CD4-positive, alpha-beta memory T cell (primary cell): ENCODE results near the gene EYA2. TPM values are rescaled to one million over a fixed set of nuclear protein-coding genes. Genes with fewer than 3 reads are reported as not detected.
"Not testable (repeated sequence)": the region's sequence is repeated elsewhere in the genome, so short reads cannot be mapped to it uniquely, and the experiment has no call there.

Experiments
- CTCF ChIA-PET: fragments of 350-600 bp; sonication (Branson Sonifier 250); formaldehyde crosslinking; loops from one replicate; lab custom pipeline; 2021; ENCODE audit warnings: inconsistent platforms; ENCODE audit not compliant: partially characterized antibody; lab: Charles Lee
- POLR2A ChIA-PET: fragments of 350-600 bp; sonication (Branson Sonifier 250); formaldehyde crosslinking; loops from one replicate; lab custom pipeline; 2021; ENCODE audit not compliant: partially characterized antibody; lab: Charles Lee
- DNase-seq, 5 donors: peaks; one replicate each; pipeline versions ENCODE4 v3.0.0 to v3.0.0-alpha.2; 2020 to 2022; ENCODE audit warnings: mixed read lengths in 1 of 5
- H3K27ac ChIP-seq: one replicate; pipeline ENCODE4 v1.7.0; 2013; ENCODE audit warnings: low read depth, low read length
- H3K27me3 ChIP-seq: 2 replicates; pipeline ENCODE4 v1.7.0; 2013; ENCODE audit warnings: mild to moderate bottlenecking, low read length, moderate library complexity; ENCODE audit not compliant: insufficient read depth
- H3K36me3 ChIP-seq: 2 replicates; pipeline ENCODE4 v1.7.0; 2013; ENCODE audit warnings: mild to moderate bottlenecking, low read length, moderate library complexity; ENCODE audit not compliant: insufficient read depth
- H3K4me1 ChIP-seq: 2 replicates; pipeline ENCODE4 v1.7.0; 2013; ENCODE audit warnings: mild to moderate bottlenecking, low read length, moderate library complexity; ENCODE audit not compliant: insufficient read depth
- H3K4me3 ChIP-seq, 2 donors: one replicate each; pipeline ENCODE4 v1.7.0; 2013; ENCODE audit warnings: low read length in 2 of 2, mild to moderate bottlenecking in 1 of 2
- H3K9me3 ChIP-seq, 2 donors: one replicate each; pipeline ENCODE4 v1.7.0; 2013; ENCODE audit warnings: low read length in 2 of 2, control low read depth in 1 of 2; ENCODE audit not compliant: control insufficient read depth in 1 of 2
- H3K27ac Mint-ChIP-seq, 7 donors: one replicate each; pipeline ENCODE4 v1.8.0; 2020 to 2021; ENCODE audit warnings: mixed read lengths in 7 of 7, mild to moderate bottlenecking in 6 of 7, inconsistent platforms in 3 of 7, moderate library complexity in 3 of 7
- H3K27me3 Mint-ChIP-seq, 2 donors: one replicate each; pipeline ENCODE4 v1.8.0; 2020 to 2021; ENCODE audit warnings: mixed read lengths in 2 of 2
- H3K36me3 Mint-ChIP-seq, 2 donors: one replicate each; pipeline ENCODE4 v1.8.0; 2020 to 2021; ENCODE audit warnings: mixed read lengths in 2 of 2, inconsistent platforms in 1 of 2, mild to moderate bottlenecking in 1 of 2
- H3K4me1 Mint-ChIP-seq, 4 donors: one replicate each; pipeline ENCODE4 v1.8.0; 2020 to 2021; ENCODE audit warnings: mixed read lengths in 4 of 4, mild to moderate bottlenecking in 1 of 4
- H3K4me3 Mint-ChIP-seq, 8 donors: one replicate each; pipeline ENCODE4 v1.8.0; 2020 to 2021; ENCODE audit warnings: mixed read lengths in 8 of 8, mild to moderate bottlenecking in 7 of 8, moderate library complexity in 6 of 8, inconsistent platforms in 3 of 8
- H3K9me3 Mint-ChIP-seq, 8 donors: one replicate each; pipeline ENCODE4 v1.8.0; 2020 to 2021; ENCODE audit warnings: mixed read lengths in 8 of 8, mild to moderate bottlenecking in 5 of 8, inconsistent platforms in 3 of 8, moderate library complexity in 1 of 8
- intact Hi-C: fragments of 100-400 bp; cut with micrococcal nuclease; formaldehyde crosslinking; loops from one replicate; pipeline ENCODE4 v1.15.1; 2023
- polyA plus RNA-seq, 2 donors: library from polyadenylated mRNA; unstranded; fragments of 300-500 nt; fragmentation: Illumina TruSeq; gene quantifications; one replicate each; pipeline ENCODE4 v1.2.3, GENCODE V29; 2021
- total RNA-seq, 2 experiments: library from RNA; stranded (reverse); gene quantifications; one replicate each; pipeline ENCODE4 v1.2.3, GENCODE V29; 2021

EYA2 gene
- total and polyA plus RNA-seq, 4 experiments from 2014 or later, result not detected

- H3K9me3 Mint-ChIP-seq, result peaks cover 0 to 3% (median 0%) of the 10 kb centered on the region in 8 donors
- CTCF ChIA-PET, result no interaction called here
- no peaks in the 10 kb centered on the region for H3K36me3 Mint-ChIP-seq
- no peak for DNase-seq
- Histone ChIP-seq H3K36me3 (no peaks in the 10 kb centered on the region), H3K9me3 (no peaks in the 10 kb centered on the region), H3K4me1 (no peaks in the 10 kb centered on the region), H3K4me3 (no peak overlapping the region), H3K27ac (no peak overlapping the region), H3K27me3 (peaks cover 4% of the 10 kb centered on the region)
- no peak overlapping the region for H3K4me3 Mint-ChIP-seq
- intact Hi-C loops, result no loop called here
- H3K27ac Mint-ChIP-seq, result no peak overlapping the region
- POLR2A ChIA-PET, result no interaction called here
- peaks cover 6 to 24% of the 10 kb centered on the region in 2 donors for H3K27me3 Mint-ChIP-seq
- peaks cover 0 to 2% (median 0%) of the 10 kb centered on the region in 4 donors for H3K4me1 Mint-ChIP-seq
These were observed 279.1 kb downstream of the EYA2 start for GRCh38 chr20:47173596-47174216.

- ChIA-PET CTCF (no interaction called here), POLR2A (no interaction called here)
- intact Hi-C loops, result no loop called here
- H3K27me3 ChIP-seq, result peaks cover 4% of the 10 kb centered on the region
- H3K4me1 ChIP-seq, result no peaks in the 10 kb centered on the region
- H3K36me3 ChIP-seq, result no peaks in the 10 kb centered on the region
- no peak overlapping the region for H3K4me3 ChIP-seq
- no peak for DNase-seq
- H3K9me3 ChIP-seq, result no peaks in the 10 kb centered on the region
- Mint-ChIP-seq H3K9me3 (peaks cover 0 to 3% (median 0%) of the 10 kb centered on the region in 8 donors), H3K4me3 (no peak overlapping the region), H3K36me3 (no peaks in the 10 kb centered on the region), H3K27ac (no peak overlapping the region), H3K27me3 (peaks cover 1 to 17% of the 10 kb centered on the region in 2 donors), H3K4me1 (peaks cover 0 to 2% (median 0%) of the 10 kb centered on the region in 4 donors)
- no peak overlapping the region for H3K27ac ChIP-seq
These were observed 280.0 kb downstream of the EYA2 start for GRCh38 chr20:47174456-47175243.

- no peak for DNase-seq
- H3K4me1 ChIP-seq, result no peaks in the 10 kb centered on the region
- H3K4me3 ChIP-seq, result no peak overlapping the region
- CTCF ChIA-PET, result interaction anchor here (0.6 to 1.7 kb wide), 3 partner anchors 9 to 209 kb away, joined by 3 to 4 read pairs (median 3); no protein-coding TSS in a partner anchor
- Mint-ChIP-seq H3K4me3 (no peak overlapping the region), H3K9me3 (peaks cover 0 to 3% (median 0%) of the 10 kb centered on the region in 8 donors), H3K36me3 (no peaks in the 10 kb centered on the region), H3K4me1 (peaks cover 0 to 2% (median 0%) of the 10 kb centered on the region in 4 donors), H3K27me3 (peaks cover 1 to 16% of the 10 kb centered on the region in 2 donors), H3K27ac (no peak overlapping the region)
- intact Hi-C loops, result no loop called here
- H3K27me3 ChIP-seq, result peaks cover 4% of the 10 kb centered on the region
- H3K36me3 ChIP-seq, result no peaks in the 10 kb centered on the region
- H3K9me3 ChIP-seq, result no peaks in the 10 kb centered on the region
- H3K27ac ChIP-seq, result no peak overlapping the region
- POLR2A ChIA-PET, result no interaction called here
These were observed 280.9 kb downstream of the EYA2 start for GRCh38 chr20:47175493-47175892.

GRCh38 chr20:47176217-47176616, 281.6 kb downstream of the EYA2 start:
- H3K4me1 ChIP-seq, DNase-seq, H3K27ac Mint-ChIP-seq, H3K27ac ChIP-seq, H3K9me3 ChIP-seq, POLR2A ChIA-PET, H3K27me3 ChIP-seq, H3K4me1 Mint-ChIP-seq, intact Hi-C loops, H3K36me3 Mint-ChIP-seq, H3K36me3 ChIP-seq, H3K9me3 Mint-ChIP-seq, H3K4me3 ChIP-seq, H3K4me3 Mint-ChIP-seq: not testable (repeated sequence)
- peaks cover 1 to 11% of the 10 kb centered on the region in 2 donors for H3K27me3 Mint-ChIP-seq
- CTCF ChIA-PET, result interaction anchor here (0.6 to 1.7 kb wide), 3 partner anchors 9 to 208 kb away, joined by 3 to 4 read pairs (median 3); no protein-coding TSS in a partner anchor

GRCh38 chr20:47178277-47178676, 283.6 kb downstream of the EYA2 start:
- Mint-ChIP-seq H3K4me1 (peaks cover 0 to 2% (median 0%) of the 10 kb centered on the region in 4 donors), H3K27ac (peak overlapping the region in 2 of 7 donors; percentile 10 to 37), H3K9me3 (peaks cover 0 to 3% (median 0%) of the 10 kb centered on the region in 8 donors), H3K36me3 (no peaks in the 10 kb centered on the region), H3K27me3 (peaks cover 1 to 7% of the 10 kb centered on the region in 2 donors), H3K4me3 (no peak overlapping the region)
- DNase-seq, result no peak
- Histone ChIP-seq H3K9me3 (no peaks in the 10 kb centered on the region), H3K36me3 (no peaks in the 10 kb centered on the region), H3K27ac (no peak overlapping the region), H3K4me1 (no peaks in the 10 kb centered on the region), H3K27me3 (peaks cover 4% of the 10 kb centered on the region), H3K4me3 (no peak overlapping the region)
- intact Hi-C loops, result no loop called here
- POLR2A ChIA-PET, result no interaction called here
- CTCF ChIA-PET, result no interaction called here

- Mint-ChIP-seq H3K4me3 (no peak overlapping the region), H3K4me1 (peaks cover 0 to 2% (median 0%) of the 10 kb centered on the region in 4 donors), H3K36me3 (no peaks in the 10 kb centered on the region), H3K27ac (no peak overlapping the region), H3K27me3 (peaks cover 3 to 7% of the 10 kb centered on the region in 2 donors), H3K9me3 (peaks cover 0 to 3% (median 0%) of the 10 kb centered on the region in 8 donors)
- H3K9me3 ChIP-seq, result no peaks in the 10 kb centered on the region
- CTCF ChIA-PET, result no interaction called here
- H3K4me3 ChIP-seq, result no peak overlapping the region
- intact Hi-C loops, result no loop called here
- no peak overlapping the region for H3K27ac ChIP-seq
- peaks cover 4% of the 10 kb centered on the region for H3K27me3 ChIP-seq
- no peaks in the 10 kb centered on the region for H3K4me1 ChIP-seq
- POLR2A ChIA-PET, result no interaction called here
- no peak for DNase-seq
- H3K36me3 ChIP-seq, result no peaks in the 10 kb centered on the region
These were observed 284.2 kb downstream of the EYA2 start for GRCh38 chr20:47178851-47179250.

GRCh38 chr20:47179267-47179666, 284.6 kb downstream of the EYA2 start:
- H3K27me3 Mint-ChIP-seq, result peaks cover 3 to 5% of the 10 kb centered on the region in 2 donors
- CTCF ChIA-PET, result no interaction called here

More at GRCh38 chr20:47179267-47179666, 284.6 kb downstream of the EYA2 start:
- peaks cover 0 to 2% (median 0%) of the 10 kb centered on the region in 4 donors for H3K4me1 Mint-ChIP-seq
- intact Hi-C loops, result no loop called here
- POLR2A ChIA-PET, result no interaction called here
- Histone ChIP-seq H3K4me3 (no peak overlapping the region), H3K4me1 (no peaks in the 10 kb centered on the region), H3K36me3 (no peaks in the 10 kb centered on the region), H3K9me3 (no peaks in the 10 kb centered on the region), H3K27ac (no peak overlapping the region), H3K27me3 (no peaks in the 10 kb centered on the region)
- no peak overlapping the region for H3K4me3 Mint-ChIP-seq
- DNase-seq, result no peak
- H3K36me3 Mint-ChIP-seq, result no peaks in the 10 kb centered on the region
- H3K9me3 Mint-ChIP-seq, result peaks cover 0 to 3% (median 0%) of the 10 kb centered on the region in 8 donors
- no peak overlapping the region for H3K27ac Mint-ChIP-seq
